Endometrial microvascular endothelial cells (primary cell): ENCODE measurements around the gene ATG10. TPM values are rescaled to one million over a fixed set of nuclear protein-coding genes. Genes with fewer than 3 reads are reported as not detected.
"Not testable (repeated sequence)": the region's sequence is repeated elsewhere in the genome, so short reads cannot be mapped to it uniquely, and the experiment has no call there.

ENCODE experiments used
- in situ Hi-C: cut with HindIII; loops from 2 replicates; pipeline ENCODE4 v1.10.0; 2017; ENCODE audit warnings: low sequenced_read_pairs, low pct_unique_long_range_greater_than_20kb; ENCODE audit errors: inconsistent ontology term
- total RNA-seq: library from RNA; depleted of rRNA; stranded (reverse); fragments of >200 nt; gene quantifications from one replicate; pipeline ENCODE4 v1.2.3, GENCODE V29; 2015; ENCODE audit errors: inconsistent ontology term

Gene ATG10
- total RNA-seq = 9.9 TPM

DNA sequence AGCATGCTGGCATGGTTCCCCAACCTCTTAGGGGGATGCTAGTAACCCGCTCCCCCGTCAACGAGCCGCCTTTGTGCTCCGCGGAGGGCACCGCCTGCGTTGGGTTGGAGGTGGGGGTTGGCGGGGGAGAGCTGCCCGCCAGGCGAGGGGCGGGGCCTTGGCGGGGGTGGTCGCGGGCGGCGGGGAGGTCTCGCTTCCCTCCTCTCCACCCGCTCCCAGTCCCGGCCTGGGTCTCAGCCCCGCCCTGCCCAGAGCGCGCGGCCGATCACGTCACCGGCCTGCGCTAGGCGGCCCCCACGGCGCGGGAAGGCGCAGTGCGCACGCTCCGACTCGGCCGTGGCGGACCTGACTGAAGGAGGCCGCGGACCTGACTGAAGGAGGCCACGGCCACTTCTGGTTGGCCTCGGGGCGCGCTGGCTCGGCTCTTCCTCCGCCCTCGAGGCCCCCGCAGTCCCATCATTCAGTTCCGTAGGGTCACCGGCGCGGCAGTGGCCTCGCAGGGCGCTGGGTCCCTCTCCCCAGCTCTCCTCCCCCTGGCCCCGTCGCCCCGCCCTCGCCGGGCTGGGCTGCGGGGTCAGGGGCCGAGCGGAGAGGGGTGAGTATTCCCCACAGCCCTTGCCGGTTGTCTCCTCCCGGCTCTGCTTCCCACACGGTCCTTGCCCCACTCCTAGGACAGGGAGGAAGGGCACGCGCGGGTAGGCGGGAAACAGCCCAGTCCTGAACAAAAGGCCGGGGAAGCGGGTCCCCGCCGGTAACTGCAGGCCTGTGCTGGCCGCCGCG lies at the start of gene ATG10:
ATG10 (plus strand) TSS at position 312 of the 780 bp plus-strand sequence. CDS start 15,548 bp downstream, outside the sequence.
- in situ Hi-C loops = no loop called here

- in situ Hi-C loops = no loop called here
Measured at GRCh38 chr5:81922854-81923279, 49.0 kb upstream of the ATG10 start.

DNA sequence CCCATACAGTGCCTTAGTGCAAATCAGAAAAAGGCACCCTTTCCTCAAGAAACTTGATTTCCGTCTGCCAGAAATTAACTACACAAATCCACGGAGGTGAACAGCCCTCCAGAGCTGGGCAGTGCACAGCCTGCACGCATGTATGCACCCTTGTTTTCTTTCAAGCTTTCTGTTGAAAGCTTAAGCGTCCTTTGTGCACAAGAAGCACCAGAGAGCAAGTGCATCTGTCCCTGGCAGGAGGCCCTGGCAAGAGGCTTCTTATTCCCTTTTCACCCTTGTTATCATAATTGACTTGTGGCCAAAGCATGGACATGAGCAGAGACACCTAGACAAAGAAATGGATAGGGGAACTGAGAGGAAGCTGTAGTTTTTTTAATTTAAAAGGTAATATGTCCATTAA lies 47.4 kb upstream of the ATG10 start:
- in situ Hi-C loops = no loop called here

DNA sequence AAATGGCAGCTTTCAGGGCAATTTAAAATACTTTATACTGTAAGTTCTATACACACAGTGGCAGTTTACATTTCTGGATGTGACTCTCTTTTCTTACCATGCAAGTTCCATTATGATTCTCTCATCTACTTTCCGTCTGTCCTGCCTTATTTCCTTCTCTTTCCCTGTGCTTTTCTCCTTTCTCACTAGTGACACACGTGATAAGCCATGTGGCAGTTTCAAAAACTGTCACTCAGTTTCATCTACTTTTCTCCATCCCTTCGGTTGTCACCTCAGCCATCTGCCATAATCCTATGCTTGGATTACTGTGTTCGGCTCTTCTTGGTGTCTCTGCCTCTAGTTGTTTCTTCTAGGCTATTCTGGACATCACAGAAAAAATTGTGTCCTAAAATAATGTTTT lies 46.8 kb upstream of the ATG10 start:
- in situ Hi-C loops = no loop called here

GRCh38 chr5:81925981-81926380 lies 45.8 kb upstream of the ATG10 start:
- in situ Hi-C loops = no loop called here

- in situ Hi-C loops = no loop called here
Measured at GRCh38 chr5:81936066-81936465, 35.8 kb upstream of the ATG10 start.

GRCh38 chr5:81936750-81937149 lies 35.1 kb upstream of the ATG10 start:
- in situ Hi-C loops = no loop called here

DNA sequence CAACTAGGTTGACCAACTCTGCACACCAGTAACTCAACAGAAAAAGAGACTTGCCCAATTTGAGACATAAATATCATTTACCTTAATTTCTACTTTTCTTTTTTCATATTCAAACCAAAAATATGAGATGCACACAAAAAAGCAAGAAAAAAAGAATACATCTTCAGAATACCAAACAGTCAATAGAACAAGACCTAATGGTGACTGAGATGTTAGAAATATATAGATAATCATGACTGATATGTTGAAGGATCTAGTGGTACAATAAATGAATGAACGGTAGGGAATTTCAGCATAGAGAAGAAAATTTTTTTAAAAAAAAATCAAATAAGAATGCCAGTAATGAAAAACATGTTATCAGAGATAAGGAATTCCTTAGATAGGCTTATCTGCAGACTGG lies 29.1 kb upstream of the ATG10 start:
- in situ Hi-C loops = no loop called here

DNA sequence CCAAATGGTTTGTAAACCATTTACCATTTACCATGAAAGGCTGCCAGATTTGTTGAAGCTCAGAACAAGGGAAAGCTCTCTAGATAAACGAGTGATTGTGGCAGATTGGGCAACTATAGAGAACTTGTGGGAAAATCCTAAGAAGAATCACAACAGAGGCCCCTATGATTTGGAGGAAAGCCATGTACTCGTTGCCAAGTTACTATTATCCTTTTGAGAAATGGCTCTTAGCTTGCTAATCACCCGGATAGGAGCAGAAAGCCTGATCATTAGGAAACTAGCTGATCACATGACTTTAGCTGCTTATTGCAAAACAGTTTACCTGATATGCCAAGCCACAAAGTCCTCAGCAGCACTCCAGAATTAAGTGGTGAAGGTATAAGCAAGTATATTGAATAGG lies 23.5 kb upstream of the ATG10 start:
- in situ Hi-C loops = no loop called here

- in situ Hi-C loops = no loop called here
Measured at GRCh38 chr5:81949462-81949861, 22.4 kb upstream of the ATG10 start.

- in situ Hi-C loops = no loop called here
Measured at GRCh38 chr5:81950996-81951395, 20.8 kb upstream of the ATG10 start.

GRCh38 chr5:81954796-81955195 lies 17.0 kb upstream of the ATG10 start:
- in situ Hi-C loops = not testable (repeated sequence)

GRCh38 chr5:81958129-81958528 lies 13.7 kb upstream of the ATG10 start:
- in situ Hi-C loops = not testable (repeated sequence)

- in situ Hi-C loops = no loop called here
Measured at GRCh38 chr5:81961651-81962440, 10.0 kb upstream of the ATG10 start.

- in situ Hi-C loops = no loop called here
Measured at GRCh38 chr5:81963544-81963943, 8.3 kb upstream of the ATG10 start.

- in situ Hi-C loops = no loop called here
Measured at GRCh38 chr5:81965524-81965923, 6.3 kb upstream of the ATG10 start.

DNA sequence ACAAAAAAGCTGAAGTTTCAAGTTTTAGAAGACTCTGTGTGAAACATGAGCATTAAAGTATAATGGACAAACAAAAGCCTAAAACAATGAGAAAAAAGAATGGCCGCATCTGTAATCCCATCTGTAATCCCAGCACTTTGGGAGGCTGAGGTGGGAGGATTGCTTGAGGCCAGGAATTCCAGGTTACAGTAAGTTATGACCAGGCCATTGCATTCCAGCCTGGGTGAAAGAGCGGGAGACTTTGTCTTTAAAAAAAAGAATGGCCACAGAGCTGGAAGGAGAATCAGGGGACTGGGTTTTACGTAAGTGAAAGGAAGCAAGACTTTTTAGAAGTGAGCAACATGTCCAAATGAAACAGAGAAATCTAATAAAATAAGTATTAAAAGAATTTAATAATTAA lies 2.6 kb upstream of the ATG10 start:
- in situ Hi-C loops = no loop called here

- in situ Hi-C loops = no loop called here
Measured at GRCh38 chr5:81969912-81970311, 1.9 kb upstream of the ATG10 start.

- in situ Hi-C loops = no loop called here
Measured at GRCh38 chr5:81971111-81971711, 612 bp upstream of the ATG10 start.

DNA sequence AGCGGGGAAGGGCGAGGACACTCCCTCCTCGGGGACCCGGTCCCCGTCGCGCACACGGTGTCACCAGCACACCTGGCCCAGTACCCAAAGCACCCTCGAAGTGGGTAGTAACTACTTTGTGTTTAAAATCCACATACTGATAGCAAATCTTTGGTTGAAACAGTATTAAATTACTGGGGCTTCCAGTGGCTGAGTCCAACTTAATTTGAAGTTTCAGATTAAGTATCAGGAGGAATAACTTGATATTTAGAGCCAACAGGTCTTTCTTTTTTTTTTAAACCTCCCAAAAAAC lies 615 bp downstream of the ATG10 start:
- in situ Hi-C loops = no loop called here
